Aorta (tissue), 5 donors: Measurements from ENCODE around the gene TXNRD2. TPM values are rescaled to one million over a fixed set of nuclear protein-coding genes. Genes with fewer than 3 reads are reported as not detected.

Experiments
- ATAC-seq: fragments of 200-7000 bp; cut with Tn5 transposase; one replicate; pipeline ENCODE4 v1.9.1; 2022; ENCODE audit warnings: moderate library complexity; ENCODE audit not compliant: low FRiP score
- DNase-seq, 2 donors: peaks; one replicate each; pipeline ENCODE4 v3.0.0-alpha.2; 2020
- H3K27ac ChIP-seq, 2 donors: one replicate each; pipeline ENCODE4 v1.5.1; 2013; ENCODE audit warnings: low read length in 2 of 2, mild to moderate bottlenecking in 2 of 2, moderate library complexity in 2 of 2, control low read depth in 1 of 2, inconsistent platforms in 1 of 2, low read depth in 1 of 2
- H3K27me3 ChIP-seq, 2 donors: one replicate each; pipeline ENCODE4 v1.6.1; 2013; ENCODE audit warnings: control low read depth in 1 of 2, low read length in 1 of 2, mild to moderate bottlenecking in 1 of 2, moderate library complexity in 1 of 2; ENCODE audit not compliant: insufficient read depth in 2 of 2, control insufficient read depth in 1 of 2
- H3K36me3 ChIP-seq, 2 donors: one replicate each; pipeline ENCODE4 v1.6.1; 2013; ENCODE audit warnings: control low read depth in 1 of 2, low read length in 1 of 2, mild to moderate bottlenecking in 1 of 2; ENCODE audit not compliant: insufficient read depth in 2 of 2, control insufficient read depth in 1 of 2
- H3K4me1 ChIP-seq, 2 donors: one replicate each; pipeline ENCODE4 v1.6.1; 2013; ENCODE audit warnings: low read length in 2 of 2, control low read depth in 1 of 2, mild to moderate bottlenecking in 1 of 2, moderate library complexity in 1 of 2; ENCODE audit not compliant: insufficient read depth in 2 of 2, control insufficient read depth in 1 of 2
- H3K4me3 ChIP-seq, 2 donors: one replicate each; pipeline ENCODE4 v1.5.1; 2013; ENCODE audit warnings: low read length in 2 of 2, control low read depth in 1 of 2, mild to moderate bottlenecking in 1 of 2
- H3K9me3 ChIP-seq: one replicate; pipeline ENCODE4 v1.6.1; 2013; ENCODE audit warnings: mild to moderate bottlenecking, low read length; ENCODE audit not compliant: control insufficient read depth
- WGBS, 2 donors: extraction: QIAGEN DNeasy Blood & Tissue Kit; methylation state at CpG; one replicate each; pipeline ENCODE4 v1.1.7; 2013; 5-methylcytosine and 5-hydroxymethylcytosine counted together
- intact Hi-C, 2 donors: fragments of 100-400 bp; cut with DNase I; formaldehyde crosslinking; loops; one replicate each; pipeline versions ENCODE4 v1.14.2 to v1.15.0; 2022
- polyA plus RNA-seq, 2 donors: library from polyadenylated mRNA; stranded (reverse); fragments of 200-250 nt; gene quantifications; one replicate each; pipeline ENCODE4 v1.2.3, GENCODE V29; 2013
- total RNA-seq, 2 donors: library from RNA; stranded (reverse); fragmentation: NEBNext Ultra II Directional; extraction: Animal tissue kit (Norgen Biotek cat#: 25700); gene quantifications; one replicate each; pipeline ENCODE4 v1.2.1, GENCODE V29; 2021
- donor health status: healthy with polysubstance abuse.
- donor health status: Bipolar disorder and iron deficiency.
- donor health status: DM: no; HTN: no; CAD: no.
- donor health status: DM: no; HTN: no; CAD: no.
- donor health status: DM: yes; HTN: yes; CAD: no.

The TXNRD2 gene
- total and polyA plus RNA-seq, 4 donors: 13.3 to 59.0 (median 25.2) TPM

GRCh38 chr22:19852177-19852781, 89.3 kb downstream of the TXNRD2 start:
- Histone ChIP-seq H3K9me3 (no peaks in the 10 kb centered on the region), H3K4me3 (no peak overlapping the region), H3K36me3 (no peaks in the 10 kb centered on the region), H3K4me1 (no peaks in the 10 kb centered on the region), H3K27me3 (no peaks in the 10 kb centered on the region), H3K27ac (no peak overlapping the region)
- WGBS, 2 donors: 87 to 89% methylated on average over 12 of the region's 12 CpGs
- DNase-seq: peak in 1 of 2 donors; percentile 55
- ATAC-seq: no peak
- intact Hi-C loops: loop anchor here in 1 of 2 donors (10.0 kb wide), 1 partner anchor 63 kb away; no protein-coding TSS in a partner anchor

DNA sequence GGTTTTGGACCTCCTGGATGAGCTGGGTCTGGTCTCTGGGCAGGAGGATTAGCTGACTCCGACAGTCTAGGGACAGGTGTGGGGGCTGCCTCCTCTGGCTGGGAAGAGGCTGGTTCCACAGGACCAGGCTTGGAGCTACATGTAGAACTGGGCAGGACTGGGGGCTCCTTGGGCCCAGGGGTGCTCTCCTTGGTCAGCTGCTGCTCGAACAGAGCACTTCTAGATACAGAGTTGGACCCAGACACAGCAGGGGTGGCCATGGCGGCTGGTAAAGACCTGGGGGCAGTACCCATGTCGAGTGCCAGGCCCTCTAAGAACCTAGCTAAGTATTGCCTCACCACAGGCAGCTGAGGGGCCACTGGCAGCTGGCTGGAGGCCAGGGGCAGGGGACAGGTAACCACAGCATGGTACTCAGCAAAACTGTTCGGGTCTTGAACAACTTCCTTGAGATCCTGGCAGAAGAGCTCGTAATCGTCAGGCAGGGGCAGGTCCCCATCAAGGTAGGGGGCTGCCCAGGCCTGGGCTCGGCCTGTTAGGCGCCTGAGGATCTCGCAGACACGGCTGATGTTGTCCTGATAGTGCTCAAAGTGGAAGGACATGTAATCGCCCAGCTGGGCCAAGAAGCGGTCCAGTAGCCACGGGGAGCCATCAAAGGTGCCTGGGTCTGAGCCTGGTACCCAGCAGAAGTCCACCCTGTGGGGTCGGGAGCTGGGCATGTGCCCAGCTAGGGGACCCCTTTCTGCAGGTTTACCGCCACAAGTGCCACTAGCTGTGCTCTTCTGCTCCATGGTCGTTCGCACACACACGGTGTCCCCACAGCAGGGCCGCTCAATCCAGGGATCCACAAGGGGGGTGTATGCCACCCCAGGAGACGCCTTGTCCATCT, 90.1 kb downstream of the TXNRD2 start:
- H3K4me1 ChIP-seq: no peaks in the 10 kb centered on the region
- ATAC-seq: no peak
- H3K4me3 ChIP-seq: no peak overlapping the region
- H3K9me3 ChIP-seq: no peaks in the 10 kb centered on the region
- H3K27ac ChIP-seq: no peak overlapping the region
- no peak for DNase-seq
- WGBS, 2 donors: 90 to 93% methylated on average over 21 of the region's 21 CpGs
- H3K27me3 ChIP-seq: no peaks in the 10 kb centered on the region
- intact Hi-C loops: loop anchor here in 1 of 2 donors (10.0 kb wide), 1 partner anchor 63 kb away; no protein-coding TSS in a partner anchor
- H3K36me3 ChIP-seq: no peaks in the 10 kb centered on the region

- WGBS, 2 donors: 85 to 90% methylated on average over 8 to 9 of the region's 9 CpGs
- Histone ChIP-seq H3K36me3 (no peaks in the 10 kb centered on the region), H3K4me3 (no peak overlapping the region), H3K27ac (no peak overlapping the region), H3K9me3 (no peaks in the 10 kb centered on the region), H3K27me3 (no peaks in the 10 kb centered on the region), H3K4me1 (no peaks in the 10 kb centered on the region)
- ATAC-seq (no peak), DNase-seq (no peak)
- intact Hi-C loops: loop anchor here in 1 of 2 donors (10.0 kb wide), 1 partner anchor 64 kb away; no protein-coding TSS in a partner anchor
Measured at GRCh38 chr22:19850763-19851109, 90.9 kb downstream of the TXNRD2 start.

GRCh38 chr22:19849835-19850762, 91.5 kb downstream of the TXNRD2 start:
- ATAC-seq (no peak), DNase-seq (no peak)

GRCh38 chr22:19848298-19849224, 93.1 kb downstream of the TXNRD2 start:
- no peak overlapping the region for H3K4me3 ChIP-seq
- 60 to 75% methylated on average over 6 to 7 of the region's 7 CpGs for WGBS, 2 donors
- no peak for DNase-seq
- H3K36me3 ChIP-seq: no peaks in the 10 kb centered on the region
- H3K9me3 ChIP-seq: no peaks in the 10 kb centered on the region
- no peak overlapping the region for H3K27ac ChIP-seq
- intact Hi-C loops: no loop called here
- no peak for ATAC-seq
- H3K4me1 ChIP-seq: no peaks in the 10 kb centered on the region
- no peaks in the 10 kb centered on the region for H3K27me3 ChIP-seq

More at GRCh38 chr22:19849835-19850762, 91.5 kb downstream of the TXNRD2 start:
- Histone ChIP-seq H3K27me3 (no peaks in the 10 kb centered on the region), H3K36me3 (no peaks in the 10 kb centered on the region), H3K9me3 (no peaks in the 10 kb centered on the region), H3K27ac (no peak overlapping the region), H3K4me3 (no peak overlapping the region), H3K4me1 (no peaks in the 10 kb centered on the region)
- intact Hi-C loops: loop anchor here in 1 of 2 donors (10.0 kb wide), 1 partner anchor 65 kb away; no protein-coding TSS in a partner anchor
- WGBS, 2 donors: 89 to 93% methylated on average over 9 of the region's 9 CpGs

GRCh38 chr22:19847345-19847632, 94.3 kb downstream of the TXNRD2 start:
- Histone ChIP-seq H3K4me1 (no peaks in the 10 kb centered on the region), H3K27ac (no peak overlapping the region), H3K27me3 (no peaks in the 10 kb centered on the region), H3K9me3 (no peaks in the 10 kb centered on the region), H3K36me3 (no peaks in the 10 kb centered on the region), H3K4me3 (no peak overlapping the region)
- 96 to 100% methylated on average over 2 of the region's 2 CpGs for WGBS, 2 donors
- intact Hi-C loops: no loop called here
- no peak for ATAC-seq
- DNase-seq: no peak

GRCh38 chr22:19846620-19847344, 94.8 kb downstream of the TXNRD2 start:
- H3K4me1 ChIP-seq: no peaks in the 10 kb centered on the region
- no peaks in the 10 kb centered on the region for H3K27me3 ChIP-seq
- intact Hi-C loops: no loop called here
- DNase-seq (no peak), ATAC-seq (no peak)
- H3K36me3 ChIP-seq: no peaks in the 10 kb centered on the region
- no peak overlapping the region for H3K27ac ChIP-seq
- 92 to 93% methylated on average over 9 of the region's 9 CpGs for WGBS, 2 donors
- no peak overlapping the region for H3K4me3 ChIP-seq
- no peaks in the 10 kb centered on the region for H3K9me3 ChIP-seq
